ENCODE data around the gene TMCC1.

DNA sequence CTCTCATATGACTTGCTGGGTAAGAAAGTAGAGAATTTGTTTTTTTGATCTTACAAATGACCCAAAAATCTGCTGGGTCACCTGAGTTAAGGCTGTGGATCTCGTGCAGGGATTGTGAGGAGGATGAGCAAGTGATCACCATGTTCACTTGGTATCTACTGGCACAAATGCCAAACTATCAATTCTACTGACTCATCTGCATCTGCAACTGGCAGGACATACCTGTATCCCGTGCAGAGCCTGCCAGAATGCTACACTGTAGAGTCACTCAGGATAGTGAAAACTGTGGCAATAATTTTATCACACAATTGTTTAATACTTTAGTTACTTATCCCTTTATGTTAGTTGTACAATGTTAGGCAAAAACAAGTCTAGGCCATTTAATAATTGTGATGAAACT is 157.4 kb downstream of the TMCC1 start:
- TF ChIP-seq, protein P1, sequence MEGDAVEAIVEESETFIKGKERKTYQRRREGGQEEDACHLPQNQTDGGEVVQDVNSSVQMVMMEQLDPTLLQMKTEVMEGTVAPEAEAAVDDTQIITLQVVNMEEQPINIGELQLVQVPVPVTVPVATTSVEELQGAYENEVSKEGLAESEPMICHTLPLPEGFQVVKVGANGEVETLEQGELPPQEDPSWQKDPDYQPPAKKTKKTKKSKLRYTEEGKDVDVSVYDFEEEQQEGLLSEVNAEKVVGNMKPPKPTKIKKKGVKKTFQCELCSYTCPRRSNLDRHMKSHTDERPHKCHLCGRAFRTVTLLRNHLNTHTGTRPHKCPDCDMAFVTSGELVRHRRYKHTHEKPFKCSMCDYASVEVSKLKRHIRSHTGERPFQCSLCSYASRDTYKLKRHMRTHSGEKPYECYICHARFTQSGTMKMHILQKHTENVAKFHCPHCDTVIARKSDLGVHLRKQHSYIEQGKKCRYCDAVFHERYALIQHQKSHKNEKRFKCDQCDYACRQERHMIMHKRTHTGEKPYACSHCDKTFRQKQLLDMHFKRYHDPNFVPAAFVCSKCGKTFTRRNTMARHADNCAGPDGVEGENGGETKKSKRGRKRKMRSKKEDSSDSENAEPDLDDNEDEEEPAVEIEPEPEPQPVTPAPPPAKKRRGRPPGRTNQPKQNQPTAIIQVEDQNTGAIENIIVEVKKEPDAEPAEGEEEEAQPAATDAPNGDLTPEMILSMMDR (IDR thresholded peaks at IDR 0.05) = no peak
- TF ChIP-seq POLR2A (IDR thresholded peaks at IDR 0.05) = no peak
- TF ChIP-seq POLR2AphosphoS5 (IDR thresholded peaks at IDR 0.05) = no peak
- TF ChIP-seq EP300 (IDR thresholded peaks at IDR 0.05; ENCODE audit: low read depth) = no peak

Data from transverse colon (tissue), 4 donors.